ENCODE measurements around the gene AARS2. TPM values are rescaled to one million over a fixed set of nuclear protein-coding genes. Genes with fewer than 3 reads are reported as not detected.
"Not testable (repeated sequence)": the region's sequence is repeated elsewhere in the genome, so short reads cannot be mapped to it uniquely, and the experiment has no call there.

Gene AARS2
- total and polyA plus RNA-seq, 2 of the 4 experiments (the other 2 are of a cell fraction) = 9.1 to 10.4 TPM

DNA sequence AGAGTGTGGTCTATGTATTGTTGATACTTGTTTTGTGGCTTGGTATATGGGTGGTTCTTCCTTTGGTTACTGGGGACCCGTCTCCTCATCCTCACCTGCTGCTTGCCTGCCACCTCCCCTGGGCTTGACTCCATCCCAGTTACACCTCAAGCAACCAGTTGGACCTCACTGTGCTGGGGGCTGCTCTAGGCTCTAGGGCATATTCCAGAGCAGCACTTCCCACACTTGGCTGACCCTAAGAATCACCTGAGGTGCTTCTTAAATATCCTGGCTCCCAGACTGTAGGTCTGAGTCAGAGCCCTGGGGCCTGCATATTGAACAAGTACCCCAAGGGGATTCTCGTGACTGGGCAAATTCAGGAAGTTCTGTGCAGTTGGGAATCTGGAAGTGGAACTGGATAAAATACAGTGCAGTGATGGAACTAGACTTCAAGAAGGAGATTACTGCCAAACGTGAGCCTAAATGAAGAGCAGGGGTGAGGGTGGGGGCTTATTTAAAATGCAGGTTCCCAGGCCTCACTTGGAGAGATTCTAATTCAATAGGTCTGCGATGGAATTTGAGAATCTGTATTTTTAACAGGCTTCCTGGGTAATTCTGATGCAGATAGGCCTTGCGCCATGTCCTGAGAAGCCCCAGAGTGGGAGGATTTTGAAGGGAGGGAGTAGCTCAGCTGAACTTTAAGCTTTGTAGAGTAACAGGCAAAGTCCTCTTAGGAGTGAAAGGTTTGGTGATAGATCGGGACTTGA, 36.9 kb upstream of the AARS2 start:
- H3K9ac ChIP-seq (ENCODE audit: low read depth, low read length) = no peak overlapping the region
- intact Hi-C loops (cut with micrococcal nuclease) (no loop called here), dilution Hi-C loops (cut with HindIII; ENCODE audit: low sequenced_read_pairs, unreplicated experiment) (no loop called here), in situ Hi-C loops (cut with MboI; ENCODE audit: low sequenced_read_pairs) (no loop called here)
- H2AK5ac ChIP-seq (ENCODE audit: low read depth, low read length) = no peak overlapping the region
- H3K4me1 ChIP-seq (ENCODE audit: control insufficient read depth, insufficient read depth, low read length) = no peaks in the 10 kb centered on the region
- no peak overlapping the region for H3K4me2 ChIP-seq (ENCODE audit: low read depth, low read length)
- H4K20me1 ChIP-seq (ENCODE audit: insufficient read depth, low read length) = no peaks in the 10 kb centered on the region
- WGBS, 2 experiments (ENCODE audit: extremely low coverage in 2 of 2, insufficient read length in 1 of 2) = 43% methylated on average over 3 of the region's 6 CpGs; no CpG with 5 or more reads in 1 of the 2 experiments
- no peak overlapping the region for H3K27ac ChIP-seq (ENCODE audit: insufficient read depth, low read length)
- H4K8ac ChIP-seq (ENCODE audit: low read depth in 2 of 2, low read length in 2 of 2) = no peak overlapping the region
- no peak overlapping the region for H3K56ac ChIP-seq (ENCODE audit: extremely low read depth, insufficient read depth, low read length)
- no peak for TF ChIP-seq CTCF (conservative IDR thresholded peaks at IDR 0.05; ENCODE audit: low read depth, low read length)
- no peak for DNase-seq
- H3K79me1 ChIP-seq (ENCODE audit: low read depth in 1 of 2, low read length in 2 of 2) = no peaks in the 10 kb centered on the region
- H4K5ac ChIP-seq (ENCODE audit: low read depth, low read length) = no peak overlapping the region
- no peak overlapping the region for H3K4ac ChIP-seq (ENCODE audit: low read depth, low read length)
- H3K14ac ChIP-seq (replicated peaks; ENCODE audit: low read depth, low read length) = no peak overlapping the region
- BruUV-seq (replicated peaks) = no TSS peak
- H3K27me3 ChIP-seq (ENCODE audit: control insufficient read depth, insufficient read depth, low read length) = peaks cover 19% of the 10 kb centered on the region
- no peak overlapping the region for H2BK15ac ChIP-seq (ENCODE audit: low read depth, low read length)
- H3K36me3 ChIP-seq (ENCODE audit: control insufficient read depth, insufficient read depth, low read length) = no peaks in the 10 kb centered on the region
- ChIA-PET CTCF (no interaction called here), POLR2A (ENCODE audit: unreplicated experiment) (no interaction called here)
- H3K18ac ChIP-seq (ENCODE audit: low read depth, low read length) = no peak overlapping the region
- H2BK20ac ChIP-seq (ENCODE audit: low read depth, low read length) = no peak overlapping the region
- no peak overlapping the region for H2AK9ac ChIP-seq (replicated peaks; ENCODE audit: low read depth, low read length, poor library complexity)
- H2BK5ac ChIP-seq (ENCODE audit: low read depth, low read length, poor library complexity, severe bottlenecking) = no peak overlapping the region
- no peak overlapping the region for H2BK120ac ChIP-seq (ENCODE audit: low read depth, low read length)
- no peak overlapping the region for H4K91ac ChIP-seq (ENCODE audit: insufficient read depth, low read depth, low read length)
- H3K9me1 ChIP-seq (ENCODE audit: insufficient read depth, low read length) = no peaks in the 10 kb centered on the region
- no peak overlapping the region for H3K23ac ChIP-seq (ENCODE audit: low read depth, low read length)
- no peak overlapping the region for H3K4me3 ChIP-seq (ENCODE audit: insufficient read depth, low read depth, low read length)
- H3K9me3 ChIP-seq (ENCODE audit: control insufficient read depth, insufficient read depth, low read length) = no peaks in the 10 kb centered on the region
- H2AFZ ChIP-seq (replicated peaks; ENCODE audit: low read length, poor library complexity) = peak overlapping the region; percentile 8
- ATAC-seq (ENCODE audit: low read depth) = no peak

GRCh38 chr6:44346818-44347217, 33.7 kb upstream of the AARS2 start:
- H3K23ac ChIP-seq (ENCODE audit: low read depth, low read length); H3K27ac ChIP-seq (ENCODE audit: insufficient read depth, low read length); H2AFZ ChIP-seq (replicated peaks; ENCODE audit: low read length, poor library complexity); H3K4me1 ChIP-seq (ENCODE audit: control insufficient read depth, insufficient read depth, low read length); DNase-seq; dilution Hi-C loops (cut with HindIII; ENCODE audit: low sequenced_read_pairs, unreplicated experiment); H4K5ac ChIP-seq (ENCODE audit: low read depth, low read length); POLR2A ChIA-PET (ENCODE audit: unreplicated experiment); H4K20me1 ChIP-seq (ENCODE audit: insufficient read depth, low read length); H2BK120ac ChIP-seq (ENCODE audit: low read depth, low read length); BruUV-seq (replicated peaks); H2BK15ac ChIP-seq (ENCODE audit: low read depth, low read length); H2BK5ac ChIP-seq (ENCODE audit: low read depth, low read length, poor library complexity, severe bottlenecking); ATAC-seq (ENCODE audit: low read depth); H3K4me2 ChIP-seq (ENCODE audit: low read depth, low read length); H4K91ac ChIP-seq (ENCODE audit: insufficient read depth, low read depth, low read length); H3K9me1 ChIP-seq (ENCODE audit: insufficient read depth, low read length); H3K18ac ChIP-seq (ENCODE audit: low read depth, low read length); H2AK9ac ChIP-seq (replicated peaks; ENCODE audit: low read depth, low read length, poor library complexity); H2BK20ac ChIP-seq (ENCODE audit: low read depth, low read length); H4K8ac ChIP-seq (ENCODE audit: low read depth in 2 of 2, low read length in 2 of 2); H3K56ac ChIP-seq (ENCODE audit: extremely low read depth, insufficient read depth, low read length); H3K4me3 ChIP-seq (ENCODE audit: insufficient read depth, low read depth, low read length); H3K9me3 ChIP-seq (ENCODE audit: control insufficient read depth, insufficient read depth, low read length); H2AK5ac ChIP-seq (ENCODE audit: low read depth, low read length); H3K9ac ChIP-seq (ENCODE audit: low read depth, low read length); H3K4ac ChIP-seq (ENCODE audit: low read depth, low read length); intact Hi-C loops (cut with micrococcal nuclease); in situ Hi-C loops (cut with MboI; ENCODE audit: low sequenced_read_pairs); H3K36me3 ChIP-seq (ENCODE audit: control insufficient read depth, insufficient read depth, low read length); H3K14ac ChIP-seq (replicated peaks; ENCODE audit: low read depth, low read length); H3K79me1 ChIP-seq (ENCODE audit: low read depth in 1 of 2, low read length in 2 of 2): not testable (repeated sequence)
- CTCF ChIA-PET = interaction anchor here (1.0 kb wide), 1 partner anchor 21 kb away, joined by 4 read pairs; no protein-coding TSS in a partner anchor
- H3K27me3 ChIP-seq (ENCODE audit: control insufficient read depth, insufficient read depth, low read length) = peaks cover 41% of the 10 kb centered on the region
- no CpG with 5 or more reads among the region's 4 CpGs for WGBS, 2 experiments (ENCODE audit: extremely low coverage in 2 of 2, insufficient read length in 1 of 2)

All from IMR-90 (cell line).